Stomach (tissue), 9 donors: ENCODE measurements around the gene VMP1. TPM values are rescaled to one million over a fixed set of nuclear protein-coding genes. Genes with fewer than 3 reads are reported as not detected.

Experiments
- DNase-seq, 2 donors: peaks; one replicate each; pipeline versions ENCODE4 v3.0.0 to v3.0.0-alpha.2; 2013 to 2019
- H3K27ac ChIP-seq, 5 donors: fragments of 200-600 bp in 4 of 5; sonication (generic) in 4 of 5; one replicate each; pipeline ENCODE4 v1.5.1; 2013 to 2019; ENCODE audit warnings: mild to moderate bottlenecking in 1 of 5, moderate library complexity in 1 of 5
- H3K27me3 ChIP-seq, 3 donors: fragments of 200-600 bp; sonication (generic); one replicate each; pipeline ENCODE4 v1.5.1; 2017 to 2019; ENCODE audit warnings: mixed run types in 1 of 3
- H3K36me3 ChIP-seq, 4 donors: fragments of 200-600 bp; sonication (generic); 1 replicate in 3 of 4; 2 replicates in 1 of 4; pipeline ENCODE4 v1.5.1; 2016 to 2019
- H3K4me1 ChIP-seq, 4 donors: fragments of 200-600 bp; sonication (generic); one replicate each; pipeline ENCODE4 v1.5.1; 2016 to 2019
- H3K4me3 ChIP-seq, 4 donors: fragments of 200-600 bp; sonication (generic) in 3 of 4; one replicate each; pipeline ENCODE4 v1.5.1; 2016 to 2019; ENCODE audit warnings: mild to moderate bottlenecking in 1 of 4
- H3K9me3 ChIP-seq, 4 donors: fragments of 200-600 bp; sonication (generic); one replicate each; pipeline ENCODE4 v1.5.1; 2016 to 2019
- CTCF ChIP-seq, 7 experiments: fragments of 450-650 bp in 4 of 7; fragments of 200-600 bp in 3 of 7; sonication (generic) in 3 of 7; IDR thresholded peaks; one replicate each; pipeline ENCODE4 v1.5.1; 2016 to 2019; ENCODE audit warnings: antibody characterized with exemption in 7 of 7, control low read depth in 2 of 7, mild to moderate bottlenecking in 1 of 7
- EP300 ChIP-seq: sonication (generic); formaldehyde crosslinking; IDR thresholded peaks from one replicate; pipeline ENCODE4 v1.6.1; 2017; ENCODE audit warnings: antibody characterized with exemption
- POLR2A ChIP-seq, 4 donors: fragments of 450-650 bp; IDR thresholded peaks; one replicate each; pipeline ENCODE4 v1.6.1; 2016; ENCODE audit warnings: antibody characterized with exemption in 4 of 4, control low read depth in 2 of 4, mild to moderate bottlenecking in 1 of 4, moderate library complexity in 1 of 4
- POLR2AphosphoS5 ChIP-seq, 3 donors: sonication (generic); formaldehyde crosslinking; IDR thresholded peaks; one replicate each; pipeline ENCODE4 v1.6.1; 2016; ENCODE audit warnings: antibody characterized with exemption in 3 of 3
- WGBS, 5 donors: extraction: QIAGEN DNeasy Blood & Tissue Kit in 3 of 5; methylation state at CpG; one replicate each; pipeline versions ENCODE4 v1.1.5 to v1.1.7; 2013 to 2018; 5-methylcytosine and 5-hydroxymethylcytosine counted together
- intact Hi-C: fragments of 100-400 bp; cut with DNase I; formaldehyde crosslinking; loops from one replicate; pipeline ENCODE4 v1.15.1; 2023; ENCODE audit warnings: low total_unique reads
- polyA plus RNA-seq, 3 donors: library from polyadenylated mRNA; stranded (reverse); fragments of 200-250 nt; gene quantifications; one replicate each; pipeline ENCODE4 v1.2.3, GENCODE V29; 2013
- total RNA-seq, 5 donors: library from RNA; depleted of rRNA; stranded (reverse); fragments of >200 nt; gene quantifications; one replicate each; pipeline versions ENCODE4 v1.1.0 to v1.2.3, GENCODE V29; 2014 to 2016
- donor health status: healthy with polysubstance abuse.
- donor health status: Bipolar disorder and iron deficiency.
- donor health status: healthy.

The VMP1 gene
- total and polyA plus RNA-seq, 8 donors, result 24.4 to 562 (median 155) TPM

GRCh38 chr17:59760160-59760559 lies 52.7 kb downstream of the VMP1 start:
- Histone ChIP-seq H3K4me1 (peaks cover 0 to 44% (median 21%) of the 10 kb centered on the region in 4 donors), H3K27ac (no peak overlapping the region), H3K36me3 (peaks cover 1 to 33% (median 18%) of the 10 kb centered on the region in 4 donors), H3K27me3 (no peaks in the 10 kb centered on the region), H3K9me3 (peaks cover 0 to 5% (median 0%) of the 10 kb centered on the region in 4 donors), H3K4me3 (no peak overlapping the region)
- TF ChIP-seq CTCF (IDR thresholded peaks at IDR 0.05) (no peak), POLR2AphosphoS5 (IDR thresholded peaks at IDR 0.05) (no peak), POLR2A (IDR thresholded peaks at IDR 0.05) (no peak), EP300 (no peak)
- no peak for DNase-seq
- WGBS, 5 donors, result 84 to 97% (median 84%) methylated on average over 1 of the region's 1 CpG
- intact Hi-C loops, result no loop called here

GRCh38 chr17:59761385-59762048 lies 54.1 kb downstream of the VMP1 start:
- no peak for TF ChIP-seq POLR2AphosphoS5 (IDR thresholded peaks at IDR 0.05)
- TF ChIP-seq POLR2A (IDR thresholded peaks at IDR 0.05), result no peak
- TF ChIP-seq EP300, result no peak
- no peak for TF ChIP-seq CTCF (IDR thresholded peaks at IDR 0.05)
- Histone ChIP-seq H3K27ac (peak overlapping the region in 3 of 5 donors; percentile 39 to 54 (median 46)), H3K4me1 (peaks cover 0 to 31% (median 14%) of the 10 kb centered on the region in 4 donors), H3K4me3 (no peak overlapping the region), H3K36me3 (peaks cover 6 to 36% (median 29%) of the 10 kb centered on the region in 4 donors), H3K27me3 (no peaks in the 10 kb centered on the region), H3K9me3 (peaks cover 0 to 5% (median 0%) of the 10 kb centered on the region in 4 donors)
- intact Hi-C loops, result no loop called here
- DNase-seq, result no peak
- WGBS, 5 donors, result 41 to 54% (median 48%) methylated on average over 3 of the region's 3 CpGs

- no peak overlapping the region for H3K4me3 ChIP-seq
- peaks cover 6 to 40% (median 29%) of the 10 kb centered on the region in 4 donors for H3K36me3 ChIP-seq
- no peaks in the 10 kb centered on the region for H3K27me3 ChIP-seq
- peak overlapping the region in 3 of 5 donors; percentile 39 to 54 (median 46) for H3K27ac ChIP-seq
- DNase-seq, result peak in 1 of 2 donors; percentile 37
- H3K4me1 ChIP-seq, result peaks cover 0 to 26% (median 13%) of the 10 kb centered on the region in 4 donors
- H3K9me3 ChIP-seq, result peaks cover 0 to 5% (median 0%) of the 10 kb centered on the region in 4 donors
- intact Hi-C loops, result no loop called here
- WGBS, 5 donors, result 84 to 93% (median 85%) methylated on average over 4 of the region's 4 CpGs
- TF ChIP-seq CTCF (IDR thresholded peaks at IDR 0.05) (no peak), POLR2AphosphoS5 (IDR thresholded peaks at IDR 0.05) (no peak)
Measured at GRCh38 chr17:59762049-59762823, 54.8 kb downstream of the VMP1 start.

- peaks cover 0 to 26% (median 13%) of the 10 kb centered on the region in 4 donors for H3K4me1 ChIP-seq
- H3K36me3 ChIP-seq, result peaks cover 6 to 45% (median 29%) of the 10 kb centered on the region in 4 donors
- peak overlapping the region in 3 of 5 donors; percentile 3 to 54 (median 52) for H3K27ac ChIP-seq
- no peaks in the 10 kb centered on the region for H3K27me3 ChIP-seq
- DNase-seq, result no peak
- peaks cover 0 to 5% (median 0%) of the 10 kb centered on the region in 4 donors for H3K9me3 ChIP-seq
- intact Hi-C loops, result no loop called here
- H3K4me3 ChIP-seq, result no peak overlapping the region
- no peak for TF ChIP-seq POLR2AphosphoS5 (IDR thresholded peaks at IDR 0.05)
- TF ChIP-seq EP300, result no peak
- no peak for TF ChIP-seq POLR2A (IDR thresholded peaks at IDR 0.05)
- no peak for TF ChIP-seq CTCF (IDR thresholded peaks at IDR 0.05)
Measured at GRCh38 chr17:59762824-59763374, 55.4 kb downstream of the VMP1 start.
